H9 (cell line): ENCODE data around the gene F12. TPM values are rescaled to one million over a fixed set of nuclear protein-coding genes. Genes with fewer than 3 reads are reported as not detected.

Experiments
- DNase-seq: peaks from one replicate; pipeline ENCODE4 v3.0.0-alpha.2; 2017
- H2AFZ ChIP-seq: one replicate; pipeline ENCODE4 v1.6.1; 2013; ENCODE audit warnings: mild to moderate bottlenecking, low read length, control low read depth, moderate library complexity
- H2AK5ac ChIP-seq: 2 replicates; pipeline ENCODE4 v1.6.1; 2013; ENCODE audit warnings: low read length, control low read depth, mixed read lengths; ENCODE audit not compliant: insufficient read length
- H2BK120ac ChIP-seq: one replicate; pipeline ENCODE4 v1.6.1; 2013; ENCODE audit warnings: low read depth, mild to moderate bottlenecking, low read length, control low read depth, inconsistent platforms; ENCODE audit not compliant: poor library complexity, severe bottlenecking
- H2BK12ac ChIP-seq: 2 replicates; pipeline ENCODE4 v1.6.1; 2013; ENCODE audit warnings: low read length, control low read depth, mixed read lengths, low read depth; ENCODE audit not compliant: insufficient read length
- H2BK15ac ChIP-seq: 2 replicates; pipeline ENCODE4 v1.6.1; 2013; ENCODE audit warnings: low read depth, low read length, control low read depth
- H2BK20ac ChIP-seq: one replicate; pipeline ENCODE4 v1.6.1; 2013; ENCODE audit warnings: low read depth, mild to moderate bottlenecking, low read length, control low read depth, inconsistent platforms; ENCODE audit not compliant: poor library complexity, severe bottlenecking
- H2BK5ac ChIP-seq: 2 replicates; pipeline ENCODE4 v1.6.1; 2013; ENCODE audit warnings: low read length, control low read depth, mixed read lengths; ENCODE audit not compliant: insufficient read length
- H3K14ac ChIP-seq: 2 replicates; pipeline ENCODE4 v1.6.1; 2013; ENCODE audit warnings: low read length, control low read depth; ENCODE audit not compliant: insufficient read depth
- H3K18ac ChIP-seq: 2 replicates; pipeline ENCODE4 v1.6.1; 2013; ENCODE audit warnings: low read depth, mild to moderate bottlenecking, mixed read lengths, low read length, control low read depth; ENCODE audit not compliant: insufficient read length
- H3K23ac ChIP-seq: 2 replicates; pipeline ENCODE4 v1.6.1; 2013; ENCODE audit warnings: low read length, control low read depth, mixed read lengths, low read depth; ENCODE audit not compliant: insufficient read length
- H3K23me2 ChIP-seq: 2 replicates; pipeline ENCODE4 v1.6.1; 2013; ENCODE audit warnings: low read depth, mild to moderate bottlenecking, mixed read lengths, low read length, control low read depth; ENCODE audit not compliant: insufficient read length, poor library complexity, severe bottlenecking
- H3K27ac ChIP-seq: 2 replicates; pipeline ENCODE4 v1.5.1; 2013; ENCODE audit warnings: low read length, control low read depth, mixed read lengths, low read depth; ENCODE audit not compliant: insufficient read length
- H3K27me3 ChIP-seq: 2 replicates; pipeline ENCODE4 v1.6.1; 2013; ENCODE audit warnings: low read length, control low read depth, inconsistent platforms; ENCODE audit not compliant: insufficient read depth
- H3K4ac ChIP-seq: 2 replicates; pipeline ENCODE4 v1.6.1; 2013; ENCODE audit warnings: low read depth, mild to moderate bottlenecking, control low read depth, inconsistent platforms, low read length, moderate library complexity
- H3K4me1 ChIP-seq: 2 replicates; pipeline ENCODE4 v1.6.1; 2013; ENCODE audit warnings: low read length, control low read depth, inconsistent platforms; ENCODE audit not compliant: insufficient read depth
- H3K4me2 ChIP-seq: 2 replicates; pipeline ENCODE4 v1.6.1; 2013; ENCODE audit warnings: low read length, control low read depth, mixed read lengths; ENCODE audit not compliant: insufficient read length, insufficient read depth
- H3K56ac ChIP-seq: 2 replicates; pipeline ENCODE4 v1.6.1; 2013; ENCODE audit warnings: low read depth, mild to moderate bottlenecking, mixed read lengths, low read length, control low read depth; ENCODE audit not compliant: insufficient read length
- H3K79me1 ChIP-seq: 2 replicates; pipeline ENCODE4 v1.6.1; 2013; ENCODE audit warnings: low read depth, mild to moderate bottlenecking, moderate library complexity, low read length, control low read depth, inconsistent platforms; ENCODE audit not compliant: insufficient read depth, poor library complexity, severe bottlenecking
- H3K79me2 ChIP-seq: 2 replicates; pipeline ENCODE4 v1.6.1; 2013; ENCODE audit warnings: low read length, control low read depth, inconsistent platforms; ENCODE audit not compliant: insufficient read depth
- H3K9ac ChIP-seq: 2 replicates; pipeline ENCODE4 v1.6.1; 2013; ENCODE audit warnings: low read length, control low read depth, mixed read lengths; ENCODE audit not compliant: insufficient read length; ENCODE audit errors: extremely low read depth
- H3K9me3 ChIP-seq: one replicate; pipeline ENCODE4 v1.6.1; 2013; ENCODE audit warnings: low read depth, low read length, inconsistent platforms; ENCODE audit not compliant: control insufficient read depth
- H3T11ph ChIP-seq: one replicate; pipeline ENCODE4 v1.6.1; 2013; ENCODE audit warnings: mild to moderate bottlenecking, low read length, control low read depth, inconsistent platforms
- H4K20me1 ChIP-seq: one replicate; pipeline ENCODE4 v1.6.1; 2013; ENCODE audit not compliant: control insufficient read depth, insufficient read length, insufficient read depth
- H4K5ac ChIP-seq: 2 replicates; pipeline ENCODE4 v1.6.1; 2013; ENCODE audit warnings: low read depth, mild to moderate bottlenecking, mixed read lengths, low read length, control low read depth; ENCODE audit not compliant: insufficient read length
- H4K8ac ChIP-seq: replicated peaks from 2 replicates; pipeline ENCODE4 v1.6.1; 2013; ENCODE audit warnings: low read length, control low read depth, mixed read lengths, low read depth; ENCODE audit not compliant: insufficient read length
- H4K91ac ChIP-seq: 2 replicates; pipeline ENCODE4 v1.6.1; 2013; ENCODE audit warnings: low read depth, mild to moderate bottlenecking, moderate library complexity, mixed read lengths, low read length, control low read depth; ENCODE audit not compliant: insufficient read length
- H3K27ac Mint-ChIP-seq, 3 experiments: 2 replicates in 2 of 3; 3 replicates in 1 of 3; pipeline ENCODE4 v1.8.0; 2020 to 2021; ENCODE audit warnings: mixed read lengths in 3 of 3, mild to moderate bottlenecking in 1 of 3, moderate library complexity in 1 of 3
- H3K27me3 Mint-ChIP-seq: 2 replicates; pipeline ENCODE4 v1.8.0; 2021; ENCODE audit warnings: low read depth, mild to moderate bottlenecking, moderate library complexity, mixed read lengths
- H3K36me3 Mint-ChIP-seq, 3 experiments: 2 replicates in 2 of 3; 3 replicates in 1 of 3; pipeline ENCODE4 v1.8.0; 2020 to 2021; ENCODE audit warnings: low read depth in 3 of 3, mixed read lengths in 3 of 3; ENCODE audit not compliant: insufficient read depth in 1 of 3
- H3K4me1 Mint-ChIP-seq, 2 experiments: 2 replicates each; pipeline ENCODE4 v1.8.0; 2020; ENCODE audit warnings: mixed read lengths in 2 of 2
- H3K4me3 Mint-ChIP-seq, 2 experiments: 2 replicates in 1 of 2; 3 replicates in 1 of 2; pipeline ENCODE4 v1.8.0; 2020 to 2021; ENCODE audit warnings: mild to moderate bottlenecking in 2 of 2, mixed read lengths in 2 of 2, moderate library complexity in 1 of 2
- H3K9me3 Mint-ChIP-seq, 2 experiments: 2 replicates in 1 of 2; 3 replicates in 1 of 2; pipeline ENCODE4 v1.8.0; 2020; ENCODE audit warnings: mild to moderate bottlenecking in 2 of 2, mixed read lengths in 2 of 2, moderate library complexity in 1 of 2
- WGBS: extraction: QIAGEN DNeasy Blood & Tissue Kit; methylation state at CpG from one replicate; pipeline ENCODE4 v1.1.7; 2013; ENCODE audit warnings: missing lambda C conversion rate, low lambda C conversion rate, mixed read lengths; ENCODE audit not compliant: insufficient read length; ENCODE audit errors: extremely low coverage; 5-methylcytosine and 5-hydroxymethylcytosine counted together
- total RNA-seq: library from RNA; stranded (reverse); gene quantifications from 2 replicates; pipeline ENCODE4 v1.2.1, GENCODE V29; 2021
- TF ChIP-seq, protein P1 (sequence below): fragments of 200-600 bp; sonication (generic); conservative IDR thresholded peaks from 3 replicates; pipeline ENCODE4 v1.8.0; 2021; ENCODE audit warnings: antibody characterized with exemption, mild to moderate bottlenecking

The F12 gene
- total RNA-seq, 1 experiment from 2014 or later, result 3.5 TPM

DNA sequence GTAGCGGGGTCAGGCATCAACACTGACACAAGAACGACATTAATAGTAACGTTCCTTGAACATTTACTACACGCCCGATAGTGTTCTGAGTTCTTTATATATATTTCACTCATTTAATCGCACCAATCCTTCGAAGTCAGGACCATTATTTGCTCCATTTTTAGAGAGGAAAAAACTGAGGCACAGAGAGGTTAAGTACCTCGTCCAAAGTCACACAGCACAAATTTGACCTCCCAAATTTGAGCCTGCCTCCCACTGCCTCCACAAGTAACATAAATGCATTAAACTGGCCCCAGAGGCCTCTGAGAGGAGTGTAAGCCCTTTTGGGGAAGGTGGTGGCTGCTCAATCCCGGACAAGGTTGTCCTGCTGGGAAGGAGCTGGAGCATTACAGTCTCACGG is 45.8 kb downstream of the F12 start:
- H3K36me3 Mint-ChIP-seq, result peaks cover 3 to 4% (median 4%) of the 10 kb centered on the region in 3 experiments; a peak in 5 of 7 replicates
- Histone ChIP-seq H3K18ac (no peak overlapping the region), H3K4me1 (peaks cover 11% of the 10 kb centered on the region; the same call in 1 of the 2 replicates), H3K4me2 (peak overlapping the region; percentile 37), H3K23ac (no peak overlapping the region), H3K27me3 (no peaks in the 10 kb centered on the region; the same call in 1 of the 2 replicates), H2BK20ac (no peak overlapping the region), H2BK15ac (no peak overlapping the region), H2AK5ac (no peak overlapping the region), H2BK12ac (no peak overlapping the region), H3K79me2 (no peaks in the 10 kb centered on the region), H2AFZ (no peak overlapping the region), H4K5ac (no peak overlapping the region), H3K9me3 (no peaks in the 10 kb centered on the region), H3K4ac (no peak overlapping the region), H3K9ac (no peak overlapping the region), H4K91ac (no peak overlapping the region), H3K27ac (no peak overlapping the region), H3K14ac (no peak overlapping the region), H3K56ac (no peak overlapping the region), H3K23me2 (peaks cover 10% of the 10 kb centered on the region), H2BK120ac (no peak overlapping the region), H3K79me1 (no peaks in the 10 kb centered on the region), H3T11ph (no peak overlapping the region), H4K20me1 (no peaks in the 10 kb centered on the region), H2BK5ac (no peak overlapping the region), H4K8ac (no peak overlapping the region)
- H3K9me3 Mint-ChIP-seq, result no peaks in the 10 kb centered on the region
- no peak overlapping the region for H3K27ac Mint-ChIP-seq
- TF ChIP-seq, protein P1, sequence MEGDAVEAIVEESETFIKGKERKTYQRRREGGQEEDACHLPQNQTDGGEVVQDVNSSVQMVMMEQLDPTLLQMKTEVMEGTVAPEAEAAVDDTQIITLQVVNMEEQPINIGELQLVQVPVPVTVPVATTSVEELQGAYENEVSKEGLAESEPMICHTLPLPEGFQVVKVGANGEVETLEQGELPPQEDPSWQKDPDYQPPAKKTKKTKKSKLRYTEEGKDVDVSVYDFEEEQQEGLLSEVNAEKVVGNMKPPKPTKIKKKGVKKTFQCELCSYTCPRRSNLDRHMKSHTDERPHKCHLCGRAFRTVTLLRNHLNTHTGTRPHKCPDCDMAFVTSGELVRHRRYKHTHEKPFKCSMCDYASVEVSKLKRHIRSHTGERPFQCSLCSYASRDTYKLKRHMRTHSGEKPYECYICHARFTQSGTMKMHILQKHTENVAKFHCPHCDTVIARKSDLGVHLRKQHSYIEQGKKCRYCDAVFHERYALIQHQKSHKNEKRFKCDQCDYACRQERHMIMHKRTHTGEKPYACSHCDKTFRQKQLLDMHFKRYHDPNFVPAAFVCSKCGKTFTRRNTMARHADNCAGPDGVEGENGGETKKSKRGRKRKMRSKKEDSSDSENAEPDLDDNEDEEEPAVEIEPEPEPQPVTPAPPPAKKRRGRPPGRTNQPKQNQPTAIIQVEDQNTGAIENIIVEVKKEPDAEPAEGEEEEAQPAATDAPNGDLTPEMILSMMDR, result no peak
- H3K4me1 Mint-ChIP-seq, result peaks cover 28 to 48% of the 10 kb centered on the region in 2 experiments
- peak overlapping the region; percentile 71 to 81; a peak in 4 of 5 replicates for H3K4me3 Mint-ChIP-seq
- H3K27me3 Mint-ChIP-seq, result peaks cover 40% of the 10 kb centered on the region
- no peak for DNase-seq
- WGBS, result no CpG with 5 or more reads among the region's 10 CpGs
